Measurements from ENCODE around the gene KCNK4. TPM values are rescaled to one million over a fixed set of nuclear protein-coding genes. Genes with fewer than 3 reads are reported as not detected.

Gene KCNK4
- polyA plus RNA-seq, 1 donor from 2014 or later, result not detected

DNA sequence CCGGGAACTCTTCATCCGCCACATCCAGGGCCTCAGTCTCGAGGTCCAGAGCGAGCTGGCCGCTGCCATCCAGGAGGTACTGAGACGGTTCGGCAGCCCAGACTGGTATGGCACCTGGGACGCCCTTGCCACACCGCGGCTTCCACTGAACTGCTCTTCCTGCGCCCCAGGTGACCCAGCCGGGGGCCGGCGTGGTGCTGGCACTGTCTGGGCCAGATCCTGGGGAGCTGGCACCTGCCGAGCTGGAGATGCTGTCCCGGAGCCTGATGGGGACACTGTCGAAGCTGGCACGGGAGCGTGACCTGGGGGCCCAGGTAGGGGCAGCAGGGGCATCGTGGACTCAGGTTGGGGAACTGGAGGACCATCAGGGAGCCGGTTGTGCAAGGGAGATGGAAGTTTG is 50.3 kb downstream of the KCNK4 start:
- Mint-ChIP-seq H3K9me3 (no peaks in the 10 kb centered on the region), H3K27me3 (no peaks in the 10 kb centered on the region), H3K4me1 (peaks cover 17 to 29% (median 23%) of the 10 kb centered on the region in 3 donors), H3K27ac (peak overlapping the region in 2 of 3 donors; percentile 86 to 96), H3K4me3 (peak overlapping the region; percentile 22 to 96 (median 86)), H3K36me3 (peaks cover 3% of the 10 kb centered on the region)

DNA sequence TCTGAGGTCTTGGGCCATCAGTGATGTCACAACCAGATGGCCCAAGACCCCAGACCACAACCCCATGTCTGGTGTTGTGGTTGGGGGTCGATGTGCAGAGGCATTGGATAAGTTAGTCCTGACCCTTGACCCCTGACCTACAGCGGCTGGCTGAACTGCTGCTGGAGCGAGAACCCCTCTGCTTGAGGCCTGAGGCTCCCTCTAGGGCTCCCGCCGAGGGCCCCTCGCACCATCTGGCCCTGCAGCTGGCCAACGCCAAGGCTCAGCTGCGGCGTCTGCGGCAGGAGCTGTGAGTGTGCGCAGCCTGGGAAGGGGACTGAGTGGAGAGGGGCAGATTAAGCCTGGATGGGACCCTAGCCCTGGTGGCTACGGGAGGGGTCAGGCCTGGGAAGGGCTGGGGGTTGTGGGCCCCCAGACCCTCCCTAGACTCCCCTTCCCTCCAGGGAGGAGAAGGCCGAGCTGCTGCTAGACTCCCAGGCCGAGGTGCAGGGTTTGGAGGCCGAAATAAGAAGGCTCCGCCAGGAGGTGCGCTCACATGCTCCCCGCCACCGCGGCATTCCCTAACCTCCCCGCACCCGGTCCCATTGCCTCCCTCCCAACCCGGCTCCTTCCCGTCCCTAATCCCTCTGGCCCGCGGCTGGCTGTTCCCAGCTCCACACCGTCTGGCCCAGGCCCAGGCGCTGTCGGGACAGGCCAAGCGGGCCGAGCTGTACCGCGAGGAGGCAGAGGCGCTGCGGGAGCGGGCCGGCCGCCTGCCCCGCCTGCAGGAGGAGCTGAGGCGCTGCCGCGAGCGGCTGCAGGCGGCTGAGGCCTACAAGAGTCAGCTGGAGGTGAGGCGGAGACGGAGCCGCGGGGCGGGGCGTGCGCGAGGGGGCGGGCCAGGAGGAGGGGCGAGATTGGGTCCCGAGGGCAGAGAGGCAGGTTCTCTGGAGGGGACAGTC is 51.0 kb downstream of the KCNK4 start:
- Mint-ChIP-seq H3K27ac (peak overlapping the region in 1 of 3 donors; percentile 96), H3K4me3 (peak overlapping the region in 2 of 4 donors; percentile 55 to 92), H3K4me1 (peaks cover 15 to 29% (median 22%) of the 10 kb centered on the region in 3 donors), H3K9me3 (no peaks in the 10 kb centered on the region), H3K36me3 (peaks cover 3% of the 10 kb centered on the region), H3K27me3 (no peaks in the 10 kb centered on the region)

DNA sequence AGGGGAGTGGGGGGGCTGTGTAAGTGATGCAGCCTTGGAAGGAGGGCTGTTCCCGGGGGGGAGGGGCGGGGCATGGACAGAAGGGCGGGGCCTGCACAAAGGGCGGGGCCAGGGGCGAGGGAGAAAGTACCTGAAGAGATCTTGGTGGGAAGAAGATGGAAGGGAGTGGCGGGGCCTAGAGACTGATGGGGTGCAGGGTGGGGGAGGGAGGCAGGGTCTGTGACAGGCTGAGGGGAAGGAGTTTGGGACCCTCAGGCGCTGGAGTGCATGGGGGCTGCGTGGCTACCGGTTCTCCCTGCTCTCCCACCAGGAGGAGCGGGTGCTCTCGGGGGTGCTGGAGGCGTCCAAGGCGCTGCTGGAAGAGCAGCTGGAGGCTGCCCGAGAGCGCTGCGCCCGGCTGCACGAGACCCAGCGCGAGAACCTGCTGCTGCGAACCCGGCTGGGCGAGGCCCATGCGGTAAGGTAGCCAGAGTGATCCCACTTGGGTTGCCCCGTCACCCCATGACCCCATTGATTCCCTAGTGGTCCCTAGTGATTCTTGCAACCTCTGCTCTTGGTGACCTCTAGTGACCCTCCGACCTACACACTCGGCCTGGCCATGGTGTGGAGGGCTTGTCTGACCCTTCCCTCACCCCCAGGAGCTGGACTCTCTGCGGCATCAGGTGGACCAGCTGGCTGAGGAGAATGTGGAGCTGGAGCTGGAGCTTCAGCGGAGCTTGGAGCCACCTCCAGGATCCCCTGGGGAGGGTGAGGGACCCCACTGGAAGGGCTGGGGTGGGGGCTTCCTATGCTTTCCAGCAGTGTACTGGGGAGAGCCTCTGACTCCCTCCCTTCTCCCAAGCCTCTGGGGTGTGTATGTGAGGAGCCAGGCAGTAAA is 52.0 kb downstream of the KCNK4 start:
- Mint-ChIP-seq H3K4me3 (peak overlapping the region in 2 of 4 donors; percentile 23 to 32), H3K27ac (peak overlapping the region in 1 of 3 donors; percentile 96), H3K27me3 (no peaks in the 10 kb centered on the region), H3K9me3 (no peaks in the 10 kb centered on the region), H3K4me1 (peaks cover 14 to 27% (median 20%) of the 10 kb centered on the region in 3 donors), H3K36me3 (peaks cover 3% of the 10 kb centered on the region)

DNA sequence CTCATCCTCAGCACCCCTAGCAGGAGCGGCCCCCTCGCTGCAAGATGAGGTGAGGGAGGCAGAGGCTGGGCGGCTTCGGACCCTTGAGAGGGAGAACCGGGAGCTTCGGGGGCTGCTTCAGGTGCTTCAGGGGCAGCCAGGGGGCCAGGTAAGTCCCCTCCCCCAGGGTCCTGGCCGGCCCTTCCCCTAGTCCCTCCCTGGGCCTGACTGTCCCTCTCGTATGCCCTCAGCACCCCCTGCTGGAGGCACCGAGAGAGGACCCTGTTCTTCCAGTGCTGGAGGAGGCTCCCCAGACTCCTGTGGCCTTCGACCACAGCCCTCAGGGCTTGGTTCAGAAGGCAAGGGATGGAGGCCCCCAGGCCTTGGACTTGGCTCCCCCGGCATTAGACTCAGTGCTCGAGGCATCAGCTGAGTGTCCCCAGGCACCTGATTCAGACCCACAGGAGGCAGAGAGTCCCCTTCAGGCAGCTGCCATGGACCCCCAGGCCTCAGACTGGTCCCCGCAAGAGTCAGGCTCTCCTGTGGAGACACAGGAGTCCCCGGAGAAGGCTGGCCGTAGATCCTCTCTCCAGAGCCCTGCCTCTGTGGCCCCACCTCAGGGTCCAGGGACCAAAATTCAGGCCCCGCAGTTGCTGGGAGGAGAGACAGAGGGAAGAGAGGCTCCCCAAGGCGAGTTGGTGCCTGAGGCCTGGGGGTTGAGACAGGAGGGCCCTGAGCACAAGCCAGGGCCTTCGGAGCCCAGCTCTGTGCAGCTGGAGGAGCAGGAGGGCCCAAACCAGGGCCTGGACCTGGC is 52.9 kb downstream of the KCNK4 start:
- peaks cover 12 to 23% (median 19%) of the 10 kb centered on the region in 3 donors for H3K4me1 Mint-ChIP-seq

DNA sequence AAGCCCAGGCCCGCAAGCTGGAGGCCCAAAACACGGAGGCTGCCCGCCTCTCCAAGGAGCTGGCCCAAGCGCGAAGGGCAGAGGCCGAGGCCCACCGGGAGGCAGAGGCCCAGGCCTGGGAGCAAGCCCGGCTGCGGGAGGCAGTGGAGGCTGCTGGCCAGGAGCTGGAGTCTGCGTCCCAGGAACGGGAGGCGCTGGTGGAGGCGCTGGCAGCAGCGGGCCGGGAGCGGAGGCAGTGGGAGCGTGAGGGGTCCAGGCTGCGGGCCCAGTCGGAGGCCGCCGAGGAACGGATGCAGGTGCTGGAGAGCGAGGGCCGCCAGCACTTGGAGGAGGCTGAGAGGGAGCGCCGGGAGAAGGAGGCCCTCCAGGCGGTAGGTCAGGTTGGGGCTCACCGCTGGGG is 53.7 kb downstream of the KCNK4 start:
- peaks cover 5 to 15% (median 11%) of the 10 kb centered on the region in 3 donors for H3K4me1 Mint-ChIP-seq
- H3K9me3 Mint-ChIP-seq, result no peaks in the 10 kb centered on the region
- peaks cover 3% of the 10 kb centered on the region for H3K36me3 Mint-ChIP-seq
- no peak overlapping the region for H3K27ac Mint-ChIP-seq
- H3K27me3 Mint-ChIP-seq, result no peaks in the 10 kb centered on the region
- no peak overlapping the region for H3K4me3 Mint-ChIP-seq

More for the DNA sequence above, 52.9 kb downstream of the KCNK4 start:
- Mint-ChIP-seq H3K36me3 (peaks cover 3% of the 10 kb centered on the region), H3K27ac (no peak overlapping the region), H3K9me3 (no peaks in the 10 kb centered on the region), H3K4me3 (no peak overlapping the region), H3K27me3 (no peaks in the 10 kb centered on the region)

DNA sequence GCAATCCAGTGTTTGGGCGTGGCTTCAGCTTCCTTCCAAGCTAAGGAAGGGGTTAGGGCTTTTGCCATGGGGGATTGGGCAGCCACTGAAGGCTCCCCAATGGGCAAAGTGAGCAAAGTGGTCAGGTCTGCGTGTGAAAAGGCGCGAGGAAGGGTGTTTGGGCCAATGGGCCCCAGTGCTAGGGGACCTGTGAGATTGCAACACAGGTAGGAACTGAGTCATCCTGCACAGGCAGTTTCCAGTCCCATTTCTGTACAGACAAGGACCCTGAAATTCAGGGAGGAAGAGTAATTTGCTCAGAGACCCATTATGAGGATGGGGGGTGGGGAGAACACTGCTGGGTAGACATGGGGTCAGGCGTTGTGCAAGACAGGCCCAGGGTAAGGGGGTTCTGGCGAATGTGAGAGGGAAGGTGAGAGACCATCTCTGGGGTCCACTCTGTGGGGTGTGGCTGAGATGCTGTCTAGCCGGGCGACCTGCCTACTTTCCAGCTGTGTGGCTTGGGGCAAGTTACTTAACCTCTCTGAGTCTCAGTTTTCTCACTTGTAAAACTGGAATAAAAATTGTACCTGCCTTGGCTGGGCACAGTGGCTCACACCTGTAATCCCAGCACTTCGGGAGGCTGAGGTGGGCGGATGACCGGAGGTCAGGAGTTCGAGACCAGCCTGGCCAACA is 56.2 kb downstream of the KCNK4 start:
- no peaks in the 10 kb centered on the region for H3K27me3 Mint-ChIP-seq
- no peak overlapping the region for H3K4me3 Mint-ChIP-seq
- peak overlapping the region in 1 of 3 donors; percentile 59 for H3K27ac Mint-ChIP-seq
- H3K36me3 Mint-ChIP-seq, result peaks cover 5% of the 10 kb centered on the region
- no peaks in the 10 kb centered on the region for H3K9me3 Mint-ChIP-seq
- H3K4me1 Mint-ChIP-seq, result peaks cover 3 to 4% (median 4%) of the 10 kb centered on the region in 3 donors

DNA sequence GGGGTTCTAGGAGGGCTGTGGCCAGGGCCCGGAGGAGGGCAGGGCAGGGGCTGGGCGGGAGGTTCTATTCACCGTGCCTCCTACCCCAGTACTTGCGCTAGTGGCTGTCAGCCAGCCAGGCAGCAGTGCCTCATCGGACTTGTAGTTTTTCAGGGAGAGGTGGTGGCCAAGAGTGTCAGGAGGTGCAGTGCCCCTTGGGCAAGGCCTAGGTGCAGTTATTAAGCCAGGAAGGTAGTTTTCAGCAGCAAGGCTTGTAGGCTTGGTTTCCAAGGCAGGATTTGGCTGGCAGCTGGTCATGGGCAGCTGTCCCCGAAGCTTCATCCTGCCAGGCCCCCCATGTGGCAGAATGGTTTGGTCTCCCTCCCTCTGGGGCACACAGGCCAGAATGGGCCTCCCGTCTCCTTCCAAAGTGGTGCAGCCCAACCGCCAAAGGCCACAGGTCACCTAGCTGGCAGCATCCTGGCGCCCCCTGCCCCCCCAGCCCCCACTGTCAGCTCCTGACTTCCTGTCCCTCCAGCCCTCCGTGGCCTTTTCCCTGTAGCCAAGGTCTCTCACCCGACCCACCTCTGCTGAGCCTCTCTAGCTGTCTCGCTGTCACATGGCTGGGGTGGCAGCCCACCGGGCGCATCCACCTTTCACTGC is 57.4 kb downstream of the KCNK4 start:
- no peak overlapping the region for H3K4me3 Mint-ChIP-seq
- peak overlapping the region in 1 of 3 donors; percentile 50 for H3K27ac Mint-ChIP-seq
- H3K9me3 Mint-ChIP-seq, result no peaks in the 10 kb centered on the region
- peaks cover 5% of the 10 kb centered on the region for H3K36me3 Mint-ChIP-seq
- H3K27me3 Mint-ChIP-seq, result no peaks in the 10 kb centered on the region
- H3K4me1 Mint-ChIP-seq, result peaks cover 3 to 4% (median 4%) of the 10 kb centered on the region in 3 donors

DNA sequence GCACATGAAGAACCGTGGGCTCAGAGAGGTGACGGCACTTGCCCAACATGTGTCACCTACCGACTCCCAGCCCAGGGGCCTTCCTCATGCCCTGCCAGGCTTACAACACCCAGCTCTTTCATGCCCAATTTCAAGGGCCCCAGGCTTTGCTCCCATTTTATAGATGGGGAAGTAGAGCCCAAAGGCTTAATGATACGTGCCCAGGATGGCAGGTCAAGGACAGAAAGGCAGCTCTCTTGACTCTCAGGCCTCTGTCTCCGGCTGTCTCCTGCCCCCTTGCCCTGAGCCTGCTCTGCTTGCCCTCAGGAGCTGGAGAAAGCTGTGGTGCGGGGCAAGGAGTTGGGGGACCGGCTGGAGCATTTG is 57.9 kb downstream of the KCNK4 start:
- Mint-ChIP-seq H3K4me3 (no peak overlapping the region), H3K27ac (peak overlapping the region in 1 of 3 donors; percentile 50), H3K9me3 (no peaks in the 10 kb centered on the region), H3K27me3 (no peaks in the 10 kb centered on the region), H3K36me3 (peaks cover 5% of the 10 kb centered on the region), H3K4me1 (peaks cover 3 to 4% (median 4%) of the 10 kb centered on the region in 3 donors)

DNA sequence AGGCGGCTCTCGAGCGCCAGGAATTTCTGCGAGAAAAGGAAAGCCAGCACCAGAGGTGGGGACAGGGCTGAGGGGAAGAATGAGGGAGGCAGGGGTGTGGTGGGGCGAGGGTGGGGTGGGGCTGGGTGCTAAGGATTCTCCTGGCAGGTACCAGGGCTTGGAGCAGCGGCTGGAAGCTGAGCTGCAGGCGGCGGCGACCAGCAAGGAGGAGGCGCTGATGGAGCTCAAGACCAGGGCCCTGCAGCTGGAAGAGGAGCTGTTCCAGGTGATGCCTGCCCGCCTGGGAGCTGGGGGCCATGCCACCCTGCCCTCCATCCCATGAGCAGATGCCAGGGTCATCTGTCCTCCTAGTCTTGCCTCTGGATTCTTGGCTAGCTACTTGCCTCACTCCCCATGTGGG is 58.3 kb downstream of the KCNK4 start:
- Mint-ChIP-seq H3K27ac (peak overlapping the region in 1 of 3 donors; percentile 16), H3K4me3 (no peak overlapping the region), H3K27me3 (no peaks in the 10 kb centered on the region), H3K4me1 (peaks cover 3 to 4% (median 4%) of the 10 kb centered on the region in 3 donors), H3K9me3 (no peaks in the 10 kb centered on the region), H3K36me3 (peaks cover 5% of the 10 kb centered on the region)

Other genes starting within 250 kb of the KCNK4 start
- 9.7 TPM for gene MACROD1, start 125.2 kb upstream of the KCNK4 start, polyA plus RNA-seq
- 102 TPM for gene STIP1, start 105.1 kb upstream of the KCNK4 start, polyA plus RNA-seq
- gene FERMT3, start 84.6 kb upstream of the KCNK4 start, polyA plus RNA-seq, result 149 TPM
- gene TRPT1, start 65.1 kb upstream of the KCNK4 start, polyA plus RNA-seq, result 75.0 TPM
- 56.6 TPM for gene NUDT22, start 65.0 kb upstream of the KCNK4 start, polyA plus RNA-seq
- gene DNAJC4, start 60.8 kb upstream of the KCNK4 start, polyA plus RNA-seq, result 49.3 TPM
- gene VEGFB, start 56.7 kb upstream of the KCNK4 start, polyA plus RNA-seq, result 34.8 TPM
- 101 TPM for gene FKBP2, start 50.2 kb upstream of the KCNK4 start, polyA plus RNA-seq
- 48.1 TPM for gene PPP1R14B, start 44.4 kb upstream of the KCNK4 start, polyA plus RNA-seq
- 0.33 TPM for gene PLCB3, start 39.8 kb upstream of the KCNK4 start, polyA plus RNA-seq
- 53.2 TPM for gene BAD, start 6.6 kb upstream of the KCNK4 start, polyA plus RNA-seq
- 19.7 TPM for gene GPR137, start 5.5 kb upstream of the KCNK4 start, polyA plus RNA-seq
- gene CATSPERZ, start 9.1 kb downstream of the KCNK4 start, polyA plus RNA-seq, result not detected
- gene ESRRA, start 14.2 kb downstream of the KCNK4 start, polyA plus RNA-seq, result 11.2 TPM
- gene TRMT112, start 26.3 kb downstream of the KCNK4 start, polyA plus RNA-seq, result 560 TPM
- gene PRDX5, start 26.8 kb downstream of the KCNK4 start, polyA plus RNA-seq, result 185 TPM
- 33.0 TPM for gene CCDC88B, start 48.9 kb downstream of the KCNK4 start, polyA plus RNA-seq
- gene RPS6KA4, start 67.9 kb downstream of the KCNK4 start, polyA plus RNA-seq, result 12.2 TPM

All from IgD-negative memory B cell (primary cell).